ENCODE results near the gene CDC42EP3.

Gene CDC42EP3

GRCh38 chr2:37656512-37657423 is 14.7 kb downstream of the CDC42EP3 start:
- no peak for DNase-seq (ENCODE audit: low read depth in 3 of 3, low spot score in 1 of 3)

- no peak for DNase-seq (ENCODE audit: low read depth in 3 of 3, low spot score in 1 of 3)
Observed at GRCh38 chr2:37654932-37655841, 16.3 kb downstream of the CDC42EP3 start.

- DNase-seq (ENCODE audit: low read depth in 3 of 3, low spot score in 1 of 3), result no peak
Observed at GRCh38 chr2:37654419-37654818, 17.0 kb downstream of the CDC42EP3 start.

- DNase-seq (ENCODE audit: low read depth in 3 of 3, low spot score in 1 of 3), result no peak
Observed at GRCh38 chr2:37653805-37654378, 17.6 kb downstream of the CDC42EP3 start.

- no peak for DNase-seq (ENCODE audit: low read depth in 3 of 3, low spot score in 1 of 3)
Observed at GRCh38 chr2:37653093-37653492, 18.3 kb downstream of the CDC42EP3 start.

GRCh38 chr2:37652199-37652640 is 19.2 kb downstream of the CDC42EP3 start:
- no peak for DNase-seq (ENCODE audit: low read depth in 3 of 3, low spot score in 1 of 3)

GRCh38 chr2:37650548-37651093 is 20.8 kb downstream of the CDC42EP3 start:
- DNase-seq (ENCODE audit: low read depth in 3 of 3, low spot score in 1 of 3), result no peak

GRCh38 chr2:37649518-37649917 is 21.9 kb downstream of the CDC42EP3 start:
- DNase-seq (ENCODE audit: low read depth in 3 of 3, low spot score in 1 of 3), result no peak

GRCh38 chr2:37648331-37649011 is 23.0 kb downstream of the CDC42EP3 start:
- DNase-seq (ENCODE audit: low read depth in 3 of 3, low spot score in 1 of 3), result no peak

- no peak for DNase-seq (ENCODE audit: low read depth in 3 of 3, low spot score in 1 of 3)
Observed at GRCh38 chr2:37647971-37648330, 23.5 kb downstream of the CDC42EP3 start.

- DNase-seq (ENCODE audit: low read depth in 3 of 3, low spot score in 1 of 3), result no peak
Observed at GRCh38 chr2:37645836-37646235, 25.6 kb downstream of the CDC42EP3 start.

- no peak for DNase-seq (ENCODE audit: low read depth in 3 of 3, low spot score in 1 of 3)
Observed at GRCh38 chr2:37645362-37645761, 26.1 kb downstream of the CDC42EP3 start.

GRCh38 chr2:37644191-37644590 is 27.3 kb downstream of the CDC42EP3 start:
- no peak for DNase-seq (ENCODE audit: low read depth in 3 of 3, low spot score in 1 of 3)

- no peak for DNase-seq (ENCODE audit: low read depth in 3 of 3, low spot score in 1 of 3)
Observed at GRCh38 chr2:37643730-37644078, 27.7 kb downstream of the CDC42EP3 start.

- no peak for DNase-seq (ENCODE audit: low read depth in 3 of 3, low spot score in 1 of 3)
Observed at GRCh38 chr2:37642907-37643729, 28.3 kb downstream of the CDC42EP3 start.

- no peak for DNase-seq (ENCODE audit: low read depth in 3 of 3, low spot score in 1 of 3)
Observed at GRCh38 chr2:37641582-37642171, 29.8 kb downstream of the CDC42EP3 start.

GRCh38 chr2:37639631-37640030 is 31.8 kb downstream of the CDC42EP3 start:
- DNase-seq (ENCODE audit: low read depth in 3 of 3, low spot score in 1 of 3), result no peak

- no peak for DNase-seq (ENCODE audit: low read depth in 3 of 3, low spot score in 1 of 3)
Observed at GRCh38 chr2:37638973-37639372, 32.5 kb downstream of the CDC42EP3 start.

GRCh38 chr2:37637985-37638384 is 33.5 kb downstream of the CDC42EP3 start:
- DNase-seq (ENCODE audit: low read depth in 3 of 3, low spot score in 1 of 3), result no peak
